Neuronal stem cell (in vitro differentiated cells): Measurements from ENCODE around the gene RGS6.

Source experiments
- DNase-seq: peaks from one replicate; pipeline ENCODE4 v3.0.0-alpha.2; 2013; ENCODE audit warnings: low spot score
- H2AFZ ChIP-seq: one replicate; pipeline ENCODE4 v1.6.1; 2013; ENCODE audit warnings: mild to moderate bottlenecking, low read length, inconsistent platforms
- H2AK5ac ChIP-seq: 2 replicates; pipeline ENCODE4 v1.6.1; 2013; ENCODE audit warnings: low read depth, mild to moderate bottlenecking, inconsistent platforms, low read length, moderate library complexity, mixed read lengths
- H2BK120ac ChIP-seq: 2 replicates; pipeline ENCODE4 v1.6.1; 2013; ENCODE audit warnings: low read depth, mild to moderate bottlenecking, inconsistent platforms, low read length, moderate library complexity, mixed read lengths
- H2BK12ac ChIP-seq: one replicate; pipeline ENCODE4 v1.6.1; 2013; ENCODE audit warnings: low read length, inconsistent platforms
- H2BK15ac ChIP-seq: 2 replicates; pipeline ENCODE4 v1.6.1; 2013; ENCODE audit warnings: mild to moderate bottlenecking, low read length, inconsistent platforms, mixed read lengths
- H2BK5ac ChIP-seq: one replicate; pipeline ENCODE4 v1.6.1; 2013; ENCODE audit warnings: inconsistent platforms, mild to moderate bottlenecking, low read length, moderate library complexity
- H3K14ac ChIP-seq: one replicate; pipeline ENCODE4 v1.6.1; 2013; ENCODE audit warnings: low read length, inconsistent platforms
- H3K18ac ChIP-seq: 2 replicates; pipeline ENCODE4 v1.6.1; 2013; ENCODE audit warnings: low read length, inconsistent platforms
- H3K23ac ChIP-seq: 2 replicates; pipeline ENCODE4 v1.6.1; 2013; ENCODE audit warnings: low read depth, mild to moderate bottlenecking, mixed read lengths, low read length, inconsistent platforms; ENCODE audit not compliant: poor library complexity
- H3K27ac ChIP-seq: replicated peaks from 3 replicates; pipeline ENCODE4 v1.5.1; 2013; ENCODE audit warnings: low read length, inconsistent platforms
- H3K27me3 ChIP-seq, 3 experiments: 2 replicates each; pipeline ENCODE4 v1.6.1; 2013; ENCODE audit warnings: low read length in 3 of 3, mild to moderate bottlenecking in 2 of 3, inconsistent platforms in 1 of 3, low read depth in 1 of 3, mixed read lengths in 1 of 3, moderate library complexity in 1 of 3; ENCODE audit not compliant: control insufficient read depth in 3 of 3, insufficient read depth in 3 of 3
- H3K36me3 ChIP-seq, 2 donors: replicated peaks in 1 of 2; 2 replicates each; pipeline ENCODE4 v1.6.1; 2013; ENCODE audit warnings: low read length in 2 of 2; ENCODE audit not compliant: control insufficient read depth in 2 of 2, insufficient read depth in 2 of 2
- H3K4ac ChIP-seq: 2 replicates; pipeline ENCODE4 v1.6.1; 2013; ENCODE audit warnings: inconsistent platforms, mild to moderate bottlenecking, low read length, moderate library complexity
- H3K4me1 ChIP-seq, 2 donors: 1 replicate in 1 of 2; 2 replicates in 1 of 2; pipeline ENCODE4 v1.6.1; 2013; ENCODE audit warnings: low read length in 2 of 2, low read depth in 1 of 2; ENCODE audit not compliant: control insufficient read depth in 2 of 2, insufficient read depth in 1 of 2
- H3K4me2 ChIP-seq: one replicate; pipeline ENCODE4 v1.6.1; 2013; ENCODE audit warnings: mild to moderate bottlenecking, low read length, inconsistent platforms; ENCODE audit not compliant: insufficient read depth, poor library complexity, severe bottlenecking
- H3K4me3 ChIP-seq, 2 donors: 2 replicates each; pipeline ENCODE4 v1.5.1; 2013; ENCODE audit warnings: low read length in 2 of 2, mild to moderate bottlenecking in 2 of 2, inconsistent platforms in 1 of 2, moderate library complexity in 1 of 2
- H3K79me1 ChIP-seq: one replicate; pipeline ENCODE4 v1.6.1; 2013; ENCODE audit warnings: low read depth, mild to moderate bottlenecking, inconsistent platforms, low read length, moderate library complexity
- H3K9ac ChIP-seq: one replicate; pipeline ENCODE4 v1.6.1; 2013; ENCODE audit warnings: mild to moderate bottlenecking, low read depth, low read length, inconsistent platforms; ENCODE audit not compliant: poor library complexity
- H3K9me3 ChIP-seq, 2 donors: replicated peaks in 1 of 2; 2 replicates each; pipeline versions ENCODE3 to v1.6.1; 2013; ENCODE audit warnings: low read length in 2 of 2, mild to moderate bottlenecking in 2 of 2, inconsistent platforms in 1 of 2, low read depth in 1 of 2, mixed read lengths in 1 of 2, moderate library complexity in 1 of 2; ENCODE audit not compliant: control insufficient read depth in 2 of 2, insufficient read depth in 1 of 2
- H4K8ac ChIP-seq: one replicate; pipeline ENCODE4 v1.6.1; 2013; ENCODE audit warnings: low read depth, mild to moderate bottlenecking, inconsistent platforms, low read length, moderate library complexity
- H4K91ac ChIP-seq: one replicate; pipeline ENCODE4 v1.6.1; 2013; ENCODE audit warnings: low read length, low read depth, mild to moderate bottlenecking, inconsistent platforms; ENCODE audit not compliant: poor library complexity
- WGBS, 2 donors: extraction: QIAGEN DNeasy Blood & Tissue Kit; methylation state at CpG; one replicate each; pipeline ENCODE4 v1.1.7; 2013; ENCODE audit warnings: missing lambda C conversion rate in 2 of 2, mixed read lengths in 1 of 2; ENCODE audit not compliant: insufficient read length in 2 of 2, insufficient replicate concordance in 1 of 2; ENCODE audit errors: extremely low coverage in 2 of 2; 5-methylcytosine and 5-hydroxymethylcytosine counted together

RGS6 gene

GRCh38 chr14:72026536-72026935 lies 94.3 kb downstream of the RGS6 start:
- Histone ChIP-seq H3K4me2 (no peak overlapping the region), H3K14ac (no peak overlapping the region), H2BK5ac (no peak overlapping the region), H2BK120ac (no peak overlapping the region), H4K91ac (no peak overlapping the region), H3K9me3 (no peaks in the 10 kb centered on the region), H3K18ac (no peak overlapping the region), H2BK15ac (no peak overlapping the region), H3K4me1 (no peaks in the 10 kb centered on the region), H2AK5ac (no peak overlapping the region), H3K27me3 (no peaks in the 10 kb centered on the region), H4K8ac (no peak overlapping the region), H3K79me1 (no peaks in the 10 kb centered on the region), H3K23ac (no peak overlapping the region), H3K36me3 (no peaks in the 10 kb centered on the region), H2BK12ac (no peak overlapping the region), H3K4me3 (no peak overlapping the region), H3K27ac (no peak overlapping the region), H3K9ac (no peak overlapping the region), H3K4ac (no peak overlapping the region), H2AFZ (no peak overlapping the region)
- no CpG with 5 or more reads among the region's 2 CpGs for WGBS, 2 donors
- no peak for DNase-seq

GRCh38 chr14:72027061-72027460 lies 94.8 kb downstream of the RGS6 start:
- no peak overlapping the region for H2AFZ ChIP-seq

GRCh38 chr14:72033365-72033764 lies 101.1 kb downstream of the RGS6 start:
- H2BK5ac ChIP-seq: no peak overlapping the region
- H3K9ac ChIP-seq: no peak overlapping the region
- no peak overlapping the region for H3K4me3 ChIP-seq
- no peak overlapping the region for H2AFZ ChIP-seq
- no peak overlapping the region for H3K14ac ChIP-seq
- no peak overlapping the region for H3K4ac ChIP-seq
- WGBS, 2 donors: no CpG with 5 or more reads among the region's 4 CpGs
- no peaks in the 10 kb centered on the region for H3K4me1 ChIP-seq
- H3K27me3 ChIP-seq: no peaks in the 10 kb centered on the region
- no peak overlapping the region for H3K27ac ChIP-seq
- no peak for DNase-seq
- H4K91ac ChIP-seq: no peak overlapping the region
- no peak overlapping the region for H3K18ac ChIP-seq
- H3K36me3 ChIP-seq: no peaks in the 10 kb centered on the region
- H2BK15ac ChIP-seq: no peak overlapping the region
- no peak overlapping the region for H2AK5ac ChIP-seq
- H2BK120ac ChIP-seq: no peak overlapping the region
- no peak overlapping the region for H3K4me2 ChIP-seq
- no peaks in the 10 kb centered on the region for H3K9me3 ChIP-seq
- no peak overlapping the region for H4K8ac ChIP-seq
- no peaks in the 10 kb centered on the region for H3K79me1 ChIP-seq
- no peak overlapping the region for H2BK12ac ChIP-seq
- H3K23ac ChIP-seq: no peak overlapping the region

More at GRCh38 chr14:72027061-72027460, 94.8 kb downstream of the RGS6 start:
- H4K91ac ChIP-seq: no peak overlapping the region
- no peak overlapping the region for H2BK120ac ChIP-seq
- H3K79me1 ChIP-seq: no peaks in the 10 kb centered on the region
- H3K27me3 ChIP-seq: no peaks in the 10 kb centered on the region
- no peak overlapping the region for H2BK5ac ChIP-seq
- no peak overlapping the region for H3K4me2 ChIP-seq
- no peak overlapping the region for H3K14ac ChIP-seq
- H3K9ac ChIP-seq: no peak overlapping the region
- H4K8ac ChIP-seq: no peak overlapping the region
- H3K4me3 ChIP-seq: no peak overlapping the region
- no peak overlapping the region for H3K18ac ChIP-seq
- H2AK5ac ChIP-seq: no peak overlapping the region
- no peaks in the 10 kb centered on the region for H3K9me3 ChIP-seq
- no peak overlapping the region for H2BK15ac ChIP-seq
- no peak overlapping the region for H3K27ac ChIP-seq
- H3K4me1 ChIP-seq: no peaks in the 10 kb centered on the region
- no peaks in the 10 kb centered on the region for H3K36me3 ChIP-seq
- DNase-seq: no peak
- no peak overlapping the region for H3K23ac ChIP-seq
- H3K4ac ChIP-seq: no peak overlapping the region
- no CpG with 5 or more reads among the region's 1 CpG for WGBS, 2 donors
- H2BK12ac ChIP-seq: no peak overlapping the region

GRCh38 chr14:72040528-72040927 lies 108.3 kb downstream of the RGS6 start:
- no peak for DNase-seq
- no peak overlapping the region for H2BK5ac ChIP-seq

More at GRCh38 chr14:72040528-72040927, 108.3 kb downstream of the RGS6 start:
- Histone ChIP-seq H2AFZ (no peak overlapping the region), H3K27me3 (no peaks in the 10 kb centered on the region), H3K14ac (no peak overlapping the region), H4K8ac (no peak overlapping the region), H3K36me3 (no peaks in the 10 kb centered on the region), H3K9ac (no peak overlapping the region), H3K4me1 (no peaks in the 10 kb centered on the region), H3K9me3 (peaks cover 0 to 3% of the 10 kb centered on the region in 2 donors), H3K4me3 (no peak overlapping the region), H3K4ac (no peak overlapping the region), H2AK5ac (no peak overlapping the region), H3K79me1 (no peaks in the 10 kb centered on the region), H2BK12ac (no peak overlapping the region), H3K18ac (no peak overlapping the region), H3K27ac (no peak overlapping the region), H3K4me2 (no peak overlapping the region), H2BK15ac (no peak overlapping the region), H4K91ac (no peak overlapping the region), H3K23ac (no peak overlapping the region), H2BK120ac (no peak overlapping the region)
